ENCODE measurements around the gene MUC4. TPM values are rescaled to one million over a fixed set of nuclear protein-coding genes. Genes with fewer than 3 reads are reported as not detected.

Gene MUC4
- total and polyA plus RNA-seq, 9 of the 15 experiments (the other 6 are each of a cell fraction or from before 2014, with no cell fraction given) = under 0.01 to 0.21 (median 0.10) TPM; not detected in 4

- Histone ChIP-seq H3K4me1 (replicated peaks in 1 of 2; ENCODE audit: control insufficient read depth in 2 of 2, insufficient read depth in 2 of 2, low read length in 2 of 2) (peaks cover 41 to 58% of the 10 kb centered on the region in 2 experiments), H3K4me2 (ENCODE audit: insufficient read depth, low read length) (no peak overlapping the region; the same call in 1 of the 2 replicates), H3K79me2 (ENCODE audit: control insufficient read depth, insufficient read depth, low read length) (no peaks in the 10 kb centered on the region), H3K27me3 (ENCODE audit: control insufficient read depth in 2 of 2, insufficient read depth in 2 of 2, low read length in 2 of 2) (no peaks in the 10 kb centered on the region), H4K20me1 (replicated peaks; ENCODE audit: control insufficient read depth, insufficient read depth, low read length) (no peaks in the 10 kb centered on the region), H3K9ac (ENCODE audit: insufficient read depth in 1 of 2, low read depth in 2 of 2, low read length in 2 of 2) (peak overlapping the region; percentile 26 to 74; a peak in 2 of 4 replicates), H3K9me3 (replicated peaks; ENCODE audit: control insufficient read depth, insufficient read depth, low read depth, low read length) (no peaks in the 10 kb centered on the region), H2AFZ (ENCODE audit: low read depth, low read length) (peak overlapping the region; percentile 79), H3K27ac (ENCODE audit: extremely low read depth, low read depth, low read length) (peak overlapping the region; percentile 55; the same call in 2 of the 3 replicates), H3K9me1 (ENCODE audit: control insufficient read depth, insufficient read depth, low read length) (no peaks in the 10 kb centered on the region), H3K4me3 (no peak overlapping the region), H3K36me3 (ENCODE audit: control insufficient read depth, insufficient read depth, low read length) (no peaks in the 10 kb centered on the region)
- no peak for FAIRE-seq
- peak; percentile 33 for ATAC-seq
- WGBS (ENCODE audit: insufficient coverage, low coverage, missing lambda C conversion rate) = 10% methylated on average over 7 of the region's 9 CpGs
- intact Hi-C loops (cut with micrococcal nuclease) = loop anchor here (10.0 kb wide), 3 partner anchors 110 to 230 kb away; no protein-coding TSS in a partner anchor
- CTCF ChIA-PET (ENCODE audit: low intra/inter-chr PET ratio) = interaction anchor here (0.6 kb wide), 1 partner anchor 32 kb away, joined by 3 read pairs; no protein-coding TSS in a partner anchor
- BruUV-seq (replicated peaks) = no TSS peak
- peak in 3 of 4 experiments; percentile 44 to 64 (median 54) for DNase-seq (ENCODE audit: extremely low read depth in 1 of 4, low spot score in 3 of 4)
- POLR2A ChIA-PET = interaction anchor here (0.6 to 0.7 kb wide), 2 partner anchors 49 to 1772 kb away, joined by 3 read pairs; no protein-coding TSS in a partner anchor
- in situ Hi-C loops (cut with MboI) = loop anchor here (5.0 to 10.0 kb wide), 3 partner anchors 38 to 1770 kb away; no protein-coding TSS in a partner anchor
- TF ChIP-seq GATA2 (CRISPR knock-in tag; IDR thresholded peaks at IDR 0.05) (no peak), POLR2H (tag; IDR thresholded peaks at IDR 0.05; ENCODE audit: low read depth) (no peak), USF1 (CRISPR knock-in tag; IDR thresholded peaks at IDR 0.05) (no peak), ZBTB34 (CRISPR knock-in tag; IDR thresholded peaks at IDR 0.05) (no peak), HES1 (IDR thresholded peaks at IDR 0.05; ENCODE audit: low read depth) (no peak), ZNF699 (CRISPR knock-in tag; IDR thresholded peaks at IDR 0.05; ENCODE audit: insufficient replicate concordance) (no peak), ZFP36 (IDR thresholded peaks at IDR 0.05; ENCODE audit: low read depth, low read length, partially characterized antibody) (peak; percentile 77), ZNF23 (CRISPR knock-in tag; IDR thresholded peaks at IDR 0.05) (no peak), SMARCA4 (IDR thresholded peaks at IDR 0.05) (no peak), PRPF4 (IDR thresholded peaks at IDR 0.05; ENCODE audit: insufficient read depth, low read depth, low read length, poor library complexity, severe bottlenecking) (no peak), RBM22 (IDR thresholded peaks at IDR 0.05; ENCODE audit: low read depth, low read length, poor library complexity, severe bottlenecking) (no peak), ZNF444 (CRISPR knock-in tag; IDR thresholded peaks at IDR 0.05) (no peak), SETDB1 (IDR thresholded peaks at IDR 0.05; ENCODE audit: low read length) (no peak), ASH1L (IDR thresholded peaks at IDR 0.05; ENCODE audit: borderline replicate concordance, low read depth, partially characterized antibody) (no peak), ZNF133 (CRISPR knock-in tag; IDR thresholded peaks at IDR 0.05) (no peak), ZFX (CRISPR knock-in tag; IDR thresholded peaks at IDR 0.05) (peak; percentile 30; the same call in 1 of the 2 replicates), FUS (optimal IDR thresholded peaks at IDR 0.05; ENCODE audit: low read depth, low read length) (no peak), E2F1 (CRISPR knock-in tag; IDR thresholded peaks at IDR 0.05) (no peak), LCOR (CRISPR knock-in tag; IDR thresholded peaks at IDR 0.05) (no peak)
Measured at GRCh38 chr3:195854628-195855294, 43.0 kb upstream of the MUC4 start.

Data from K562 (cell line).